MM.1S (cell line): ENCODE measurements around the gene NKX2-3.

Source experiments
- EZH2phosphoT487 ChIP-seq: fragments of 300-600 bp; sonication (generic); IDR thresholded peaks from 2 replicates; pipeline ENCODE4 v1.6.1; 2018; ENCODE audit warnings: antibody characterized with exemption, low read length
- TF ChIP-seq, protein P1 (sequence below): fragments of 300-600 bp; sonication (generic); IDR thresholded peaks from 2 replicates; pipeline ENCODE4 v1.5.1; 2016; ENCODE audit warnings: antibody characterized with exemption, low read length, mixed read lengths

DNA sequence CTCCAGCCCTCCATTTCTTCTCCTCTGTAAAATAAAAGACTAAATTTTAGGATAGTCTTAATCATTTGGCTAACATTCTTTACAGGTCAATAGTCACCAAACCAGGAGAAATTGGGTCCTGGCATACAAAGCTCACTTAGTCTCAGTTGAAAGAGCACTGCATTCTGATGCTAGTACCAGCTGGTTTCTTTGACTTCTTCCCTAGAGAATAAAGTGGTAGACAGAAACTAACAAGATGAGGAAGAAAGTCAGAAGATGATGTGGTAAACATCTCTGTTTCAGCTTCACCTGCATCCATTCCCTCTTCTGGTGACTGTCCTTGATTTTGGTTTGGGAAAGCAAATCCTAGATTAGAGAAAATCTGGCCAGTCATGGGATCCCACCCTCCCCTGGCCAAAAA lies 37.2 kb downstream of the NKX2-3 start:
- TF ChIP-seq, protein P1, sequence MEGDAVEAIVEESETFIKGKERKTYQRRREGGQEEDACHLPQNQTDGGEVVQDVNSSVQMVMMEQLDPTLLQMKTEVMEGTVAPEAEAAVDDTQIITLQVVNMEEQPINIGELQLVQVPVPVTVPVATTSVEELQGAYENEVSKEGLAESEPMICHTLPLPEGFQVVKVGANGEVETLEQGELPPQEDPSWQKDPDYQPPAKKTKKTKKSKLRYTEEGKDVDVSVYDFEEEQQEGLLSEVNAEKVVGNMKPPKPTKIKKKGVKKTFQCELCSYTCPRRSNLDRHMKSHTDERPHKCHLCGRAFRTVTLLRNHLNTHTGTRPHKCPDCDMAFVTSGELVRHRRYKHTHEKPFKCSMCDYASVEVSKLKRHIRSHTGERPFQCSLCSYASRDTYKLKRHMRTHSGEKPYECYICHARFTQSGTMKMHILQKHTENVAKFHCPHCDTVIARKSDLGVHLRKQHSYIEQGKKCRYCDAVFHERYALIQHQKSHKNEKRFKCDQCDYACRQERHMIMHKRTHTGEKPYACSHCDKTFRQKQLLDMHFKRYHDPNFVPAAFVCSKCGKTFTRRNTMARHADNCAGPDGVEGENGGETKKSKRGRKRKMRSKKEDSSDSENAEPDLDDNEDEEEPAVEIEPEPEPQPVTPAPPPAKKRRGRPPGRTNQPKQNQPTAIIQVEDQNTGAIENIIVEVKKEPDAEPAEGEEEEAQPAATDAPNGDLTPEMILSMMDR: no peak
- TF ChIP-seq EZH2phosphoT487: no peak
